ENCODE measurements around the gene MAML3.

The MAML3 gene

DNA sequence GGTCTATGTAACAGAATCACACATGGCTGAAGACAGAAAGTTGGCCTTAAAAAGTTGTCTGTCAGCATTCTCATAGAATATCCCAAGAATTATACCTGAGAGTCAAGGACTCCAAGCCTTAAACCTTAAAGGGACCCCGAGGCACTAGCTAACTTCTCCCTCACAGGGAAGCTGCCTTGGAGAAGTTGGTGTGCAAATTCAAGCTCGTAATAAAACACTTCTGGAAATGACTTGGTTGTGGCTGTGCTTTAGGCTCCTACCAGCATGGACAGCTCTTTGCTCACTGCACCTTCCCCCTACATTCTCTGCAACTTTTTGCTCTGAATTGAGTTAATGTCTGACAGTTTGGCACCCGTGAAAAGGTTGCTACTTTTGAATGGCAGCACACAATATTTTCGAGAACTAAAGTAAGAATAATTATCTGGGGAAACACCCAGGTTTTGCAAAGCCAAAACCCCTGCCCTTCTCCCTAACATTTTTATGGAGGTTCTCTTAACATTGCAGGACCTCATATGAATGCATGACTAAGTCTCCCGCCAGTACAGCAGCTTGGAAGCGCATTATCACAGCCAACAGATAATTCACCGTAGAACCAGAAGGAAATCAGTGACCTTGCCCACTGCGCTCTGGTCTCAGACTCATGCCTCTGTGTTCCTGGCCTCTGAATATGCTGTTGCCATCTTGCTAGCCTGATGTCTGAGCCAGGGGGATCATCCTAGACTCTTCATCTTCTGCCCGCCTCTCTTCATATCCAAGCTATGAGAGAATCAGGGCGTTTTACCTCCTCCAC lies 397.4 kb downstream of the MAML3 start:
- no peak for DNase-seq (ENCODE audit: low spot score)
- TF ChIP-seq, protein P1, sequence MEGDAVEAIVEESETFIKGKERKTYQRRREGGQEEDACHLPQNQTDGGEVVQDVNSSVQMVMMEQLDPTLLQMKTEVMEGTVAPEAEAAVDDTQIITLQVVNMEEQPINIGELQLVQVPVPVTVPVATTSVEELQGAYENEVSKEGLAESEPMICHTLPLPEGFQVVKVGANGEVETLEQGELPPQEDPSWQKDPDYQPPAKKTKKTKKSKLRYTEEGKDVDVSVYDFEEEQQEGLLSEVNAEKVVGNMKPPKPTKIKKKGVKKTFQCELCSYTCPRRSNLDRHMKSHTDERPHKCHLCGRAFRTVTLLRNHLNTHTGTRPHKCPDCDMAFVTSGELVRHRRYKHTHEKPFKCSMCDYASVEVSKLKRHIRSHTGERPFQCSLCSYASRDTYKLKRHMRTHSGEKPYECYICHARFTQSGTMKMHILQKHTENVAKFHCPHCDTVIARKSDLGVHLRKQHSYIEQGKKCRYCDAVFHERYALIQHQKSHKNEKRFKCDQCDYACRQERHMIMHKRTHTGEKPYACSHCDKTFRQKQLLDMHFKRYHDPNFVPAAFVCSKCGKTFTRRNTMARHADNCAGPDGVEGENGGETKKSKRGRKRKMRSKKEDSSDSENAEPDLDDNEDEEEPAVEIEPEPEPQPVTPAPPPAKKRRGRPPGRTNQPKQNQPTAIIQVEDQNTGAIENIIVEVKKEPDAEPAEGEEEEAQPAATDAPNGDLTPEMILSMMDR (IDR thresholded peaks at IDR 0.05; ENCODE audit: borderline replicate concordance, control extremely low read depth, extremely low read depth, insufficient read depth, missing control alignments), result no peak
- in situ Hi-C loops (cut with MboI; ENCODE audit: low sequenced_read_pairs, unreplicated experiment), result no loop called here

DNA sequence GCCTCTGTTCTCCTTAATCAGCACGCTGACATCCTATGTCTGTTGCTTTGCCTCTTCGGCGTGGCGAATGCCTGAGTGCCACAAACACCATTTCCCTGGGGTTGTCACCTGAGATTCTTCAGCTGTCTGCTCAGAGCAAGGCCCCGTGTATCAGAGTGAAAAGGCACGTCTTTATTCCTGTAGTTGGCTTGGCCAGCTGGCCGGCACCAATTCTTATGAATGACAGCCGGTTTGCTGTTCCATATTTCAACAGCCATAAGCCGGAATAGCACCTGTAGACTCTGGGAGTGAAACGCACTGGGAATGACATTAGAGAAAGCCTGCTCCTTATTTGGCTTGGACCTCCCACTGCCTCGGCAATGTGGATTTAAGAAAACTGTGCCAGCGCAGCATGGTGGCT lies 399.0 kb downstream of the MAML3 start:
- DNase-seq (ENCODE audit: low spot score), result no peak
- in situ Hi-C loops (cut with MboI; ENCODE audit: low sequenced_read_pairs, unreplicated experiment), result no loop called here
- TF ChIP-seq, protein P1 (IDR thresholded peaks at IDR 0.05; ENCODE audit: borderline replicate concordance, control extremely low read depth, extremely low read depth, insufficient read depth, missing control alignments), result no peak

DNA sequence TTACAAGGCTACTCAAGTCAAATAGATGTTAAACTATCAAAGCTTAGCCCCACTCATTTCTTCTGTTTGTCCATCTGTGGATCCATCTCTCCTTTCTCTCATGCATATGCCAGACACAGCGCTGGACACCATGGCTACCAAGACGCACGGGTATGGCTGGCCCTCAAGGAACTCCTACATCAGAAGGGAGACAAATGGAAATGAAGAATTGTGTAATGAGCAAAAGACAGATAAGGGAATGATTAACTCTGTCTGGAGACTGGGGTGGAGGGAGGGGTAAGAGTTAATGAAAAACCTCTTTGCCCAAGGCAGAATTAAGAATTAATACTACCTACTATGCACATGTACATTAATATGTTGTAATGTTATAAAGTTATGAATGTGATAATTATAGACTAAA lies 400.3 kb downstream of the MAML3 start:
- DNase-seq (ENCODE audit: low spot score), result no peak
- TF ChIP-seq, protein P1 (IDR thresholded peaks at IDR 0.05; ENCODE audit: borderline replicate concordance, control extremely low read depth, extremely low read depth, insufficient read depth, missing control alignments), result no peak
- in situ Hi-C loops (cut with MboI; ENCODE audit: low sequenced_read_pairs, unreplicated experiment), result no loop called here

DNA sequence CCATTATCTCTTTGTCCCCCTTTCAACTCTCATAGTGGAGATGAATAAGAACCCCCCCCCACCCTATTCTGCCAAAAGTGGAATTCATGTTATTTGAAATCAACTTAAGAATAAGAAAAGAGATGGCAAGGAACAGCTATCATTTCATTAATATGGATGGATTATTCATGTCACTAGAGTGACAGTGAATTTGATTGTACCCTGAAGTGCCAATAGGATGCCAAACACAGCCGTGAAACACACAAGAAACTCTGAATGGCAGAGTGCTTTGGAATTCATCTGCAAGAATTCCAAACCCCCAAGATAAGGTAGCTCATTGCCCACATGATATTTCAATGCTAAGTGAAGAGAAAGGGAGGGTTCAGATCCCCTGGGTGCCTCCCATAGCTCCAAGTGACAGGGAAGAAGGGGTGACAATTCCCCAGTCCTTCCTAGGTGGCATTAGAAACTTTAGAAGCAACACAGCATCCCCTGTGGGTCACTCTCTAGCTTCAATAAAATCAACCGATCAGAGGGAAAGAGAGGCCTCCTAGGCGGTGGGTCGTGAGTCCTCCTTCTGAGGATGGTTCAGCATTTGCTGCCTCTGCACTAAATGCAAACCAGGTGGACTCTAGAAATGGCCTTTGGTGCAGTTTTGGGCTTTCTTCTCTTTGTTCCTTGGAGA lies 404.0 kb downstream of the MAML3 start:
- no peak for DNase-seq (ENCODE audit: low spot score)
- in situ Hi-C loops (cut with MboI; ENCODE audit: low sequenced_read_pairs, unreplicated experiment), result no loop called here
- TF ChIP-seq, protein P1 (IDR thresholded peaks at IDR 0.05; ENCODE audit: borderline replicate concordance, control extremely low read depth, extremely low read depth, insufficient read depth, missing control alignments), result no peak

DNA sequence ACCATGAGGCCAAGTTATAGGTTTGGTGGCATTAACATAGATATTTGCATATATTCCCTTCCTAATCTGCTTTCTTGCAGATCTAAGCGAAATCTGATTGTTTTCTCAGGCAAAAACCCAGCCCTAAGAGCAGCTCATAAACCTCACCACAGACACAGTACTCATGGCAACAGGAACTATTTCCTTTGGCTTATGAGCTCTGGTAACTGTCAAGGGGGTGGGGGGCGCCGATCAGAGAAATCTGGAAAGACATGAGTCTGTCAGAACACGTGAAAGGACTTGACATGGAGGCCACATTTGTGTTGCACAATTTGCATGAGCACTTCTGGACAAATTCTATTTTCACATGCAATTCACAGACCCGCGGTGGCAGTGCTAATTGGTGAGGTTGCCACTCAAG lies 404.6 kb downstream of the MAML3 start:
- no peak for DNase-seq (ENCODE audit: low spot score)
- in situ Hi-C loops (cut with MboI; ENCODE audit: low sequenced_read_pairs, unreplicated experiment), result no loop called here
- TF ChIP-seq, protein P1 (IDR thresholded peaks at IDR 0.05; ENCODE audit: borderline replicate concordance, control extremely low read depth, extremely low read depth, insufficient read depth, missing control alignments), result no peak

DNA sequence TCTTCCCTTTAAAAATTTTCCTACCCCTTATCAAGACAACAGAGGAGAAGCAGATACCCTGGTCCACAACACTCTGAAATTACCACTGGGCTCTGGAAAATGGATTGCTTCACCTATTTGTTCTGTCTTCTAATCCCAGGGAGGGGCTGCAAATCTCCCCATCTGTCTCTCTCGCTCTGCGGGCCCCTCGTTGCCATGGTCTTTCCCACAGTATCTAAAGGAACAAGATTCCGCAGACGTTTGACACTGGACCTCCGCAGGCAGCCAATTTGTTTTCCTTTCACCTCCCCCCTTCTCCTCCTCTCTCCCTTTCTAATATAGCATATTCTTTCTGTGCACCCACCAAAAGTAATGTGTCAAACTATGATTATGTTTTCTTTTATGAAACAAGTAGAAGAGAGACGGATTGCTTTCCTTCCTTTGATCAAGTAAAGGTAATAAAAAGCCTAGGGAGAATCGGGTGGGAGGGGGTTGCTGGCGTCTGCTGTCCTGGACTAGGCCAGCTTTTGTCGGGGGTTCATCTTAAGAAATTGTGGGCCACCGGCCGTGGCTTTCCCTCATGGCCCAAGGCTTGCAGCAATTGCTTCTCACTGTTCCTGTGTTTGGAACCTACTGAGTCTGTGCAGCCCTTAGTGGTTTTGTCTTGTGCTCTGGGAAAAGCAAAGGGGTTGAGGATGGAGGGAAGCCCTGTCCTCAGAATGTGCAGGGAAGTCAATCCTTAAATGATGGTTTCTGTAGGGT lies 407.4 kb downstream of the MAML3 start:
- in situ Hi-C loops (cut with MboI; ENCODE audit: low sequenced_read_pairs, unreplicated experiment), result no loop called here
- no peak for DNase-seq (ENCODE audit: low spot score)
- TF ChIP-seq, protein P1 (IDR thresholded peaks at IDR 0.05; ENCODE audit: borderline replicate concordance, control extremely low read depth, extremely low read depth, insufficient read depth, missing control alignments), result no peak
